ENCODE measurements around the gene FBXL3.

DNA sequence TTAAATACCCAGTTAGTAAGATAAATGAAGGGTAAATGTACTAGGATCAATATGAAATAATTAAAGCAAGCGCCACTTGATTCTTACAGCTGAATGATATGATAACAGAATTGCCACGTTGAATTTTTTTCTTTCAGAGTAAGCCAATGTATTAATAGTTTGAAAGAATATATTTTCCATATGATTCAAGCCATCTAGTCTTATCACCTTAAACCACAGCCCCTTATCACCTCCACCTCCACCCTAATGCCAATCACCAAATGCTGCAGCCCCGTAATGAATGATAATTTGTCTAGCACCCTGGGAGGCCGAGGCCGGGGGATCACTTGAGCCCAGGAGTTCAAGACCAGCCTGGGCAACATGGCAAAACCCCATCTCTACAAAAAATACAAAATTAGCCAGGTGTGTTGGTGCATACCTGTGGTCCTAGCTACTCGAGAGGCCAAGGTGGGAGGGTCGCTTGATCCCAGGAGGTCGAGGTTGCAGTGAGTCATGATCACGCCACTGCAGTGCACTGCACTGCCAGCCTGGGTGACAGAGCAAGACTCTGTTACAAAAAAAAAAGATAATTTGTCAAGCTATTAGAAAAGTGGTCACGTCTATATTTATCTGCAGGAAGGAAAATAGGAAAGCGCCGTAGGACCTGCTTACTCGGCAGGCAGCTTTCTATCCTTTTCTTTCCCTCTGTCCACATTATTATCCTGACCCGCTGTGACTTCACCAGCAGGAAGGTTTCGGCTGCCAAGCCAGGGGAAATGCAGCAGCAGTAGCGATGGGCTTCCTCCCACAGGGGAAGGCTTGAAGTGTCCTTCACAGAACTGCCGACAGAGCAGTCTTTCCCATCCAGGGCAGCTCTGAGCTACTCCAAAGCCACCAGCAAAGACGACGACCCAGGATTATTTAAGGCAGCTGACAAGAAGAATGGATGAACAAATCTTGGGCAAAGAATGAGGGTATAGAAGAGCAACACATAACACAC is 54.8 kb downstream of the FBXL3 start:
- TF ChIP-seq, protein P1, sequence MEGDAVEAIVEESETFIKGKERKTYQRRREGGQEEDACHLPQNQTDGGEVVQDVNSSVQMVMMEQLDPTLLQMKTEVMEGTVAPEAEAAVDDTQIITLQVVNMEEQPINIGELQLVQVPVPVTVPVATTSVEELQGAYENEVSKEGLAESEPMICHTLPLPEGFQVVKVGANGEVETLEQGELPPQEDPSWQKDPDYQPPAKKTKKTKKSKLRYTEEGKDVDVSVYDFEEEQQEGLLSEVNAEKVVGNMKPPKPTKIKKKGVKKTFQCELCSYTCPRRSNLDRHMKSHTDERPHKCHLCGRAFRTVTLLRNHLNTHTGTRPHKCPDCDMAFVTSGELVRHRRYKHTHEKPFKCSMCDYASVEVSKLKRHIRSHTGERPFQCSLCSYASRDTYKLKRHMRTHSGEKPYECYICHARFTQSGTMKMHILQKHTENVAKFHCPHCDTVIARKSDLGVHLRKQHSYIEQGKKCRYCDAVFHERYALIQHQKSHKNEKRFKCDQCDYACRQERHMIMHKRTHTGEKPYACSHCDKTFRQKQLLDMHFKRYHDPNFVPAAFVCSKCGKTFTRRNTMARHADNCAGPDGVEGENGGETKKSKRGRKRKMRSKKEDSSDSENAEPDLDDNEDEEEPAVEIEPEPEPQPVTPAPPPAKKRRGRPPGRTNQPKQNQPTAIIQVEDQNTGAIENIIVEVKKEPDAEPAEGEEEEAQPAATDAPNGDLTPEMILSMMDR (IDR thresholded peaks at IDR 0.05) = no peak
- TF ChIP-seq POLR2A (IDR thresholded peaks at IDR 0.05) (no peak), EP300 (IDR thresholded peaks at IDR 0.05) (no peak)

Measured in ovary (tissue), 3 donors.